ENCODE data around the gene ZYG11B. TPM values are rescaled to one million over a fixed set of nuclear protein-coding genes. Genes with fewer than 3 reads are reported as not detected.

The ZYG11B gene
- total and polyA plus RNA-seq, 2 of the 13 experiments (the other 11 are each of a cell fraction or from before 2014, with no cell fraction given): 6.9 to 17.9 TPM

DNA sequence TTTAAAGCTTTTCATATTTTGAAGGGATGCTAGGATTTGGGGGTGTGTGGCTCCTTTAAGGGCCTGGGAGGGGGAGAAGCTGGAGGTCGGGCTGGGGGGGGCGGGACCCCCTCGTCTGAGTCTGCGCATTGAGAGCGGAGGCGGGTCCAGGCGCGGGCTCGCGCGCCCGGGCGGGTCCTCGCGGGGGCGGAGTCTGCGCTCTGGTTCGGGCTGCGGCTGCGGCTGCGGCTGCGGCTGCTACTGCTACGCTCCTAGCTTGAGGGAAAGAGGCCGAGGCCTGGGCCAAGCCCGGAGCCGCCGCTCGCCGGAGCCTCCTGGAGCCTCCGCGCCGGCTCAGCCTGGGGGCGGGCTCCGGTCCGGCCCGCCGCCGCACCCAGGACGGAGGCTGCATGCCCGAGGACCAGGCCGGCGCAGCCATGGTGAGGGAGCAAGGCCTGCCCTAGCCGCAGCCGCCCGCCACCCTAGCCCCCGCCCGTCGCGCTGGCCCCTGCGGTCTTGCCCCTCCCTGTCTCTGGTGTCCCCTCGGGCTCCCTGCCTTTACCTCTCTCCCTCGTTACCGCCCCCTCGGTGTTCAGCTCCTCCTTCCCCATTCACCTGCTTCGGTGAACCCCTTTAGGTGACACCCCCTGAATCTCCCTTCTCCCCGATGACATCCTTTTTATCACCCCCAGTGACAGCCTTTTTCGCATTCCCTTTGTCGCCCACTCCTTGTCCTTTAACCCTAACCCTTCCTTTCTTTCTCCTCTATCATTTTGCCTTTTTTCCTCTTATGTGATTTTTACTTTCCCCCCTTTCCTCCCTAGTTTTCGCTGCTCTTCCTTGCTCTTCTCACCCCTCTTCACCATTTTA, at the start of gene ZYG11B (continued):
- no peak for TF ChIP-seq XRCC5 (optimal IDR thresholded peaks at IDR 0.05; ENCODE audit: low read length)
- TF ChIP-seq, protein P1, sequence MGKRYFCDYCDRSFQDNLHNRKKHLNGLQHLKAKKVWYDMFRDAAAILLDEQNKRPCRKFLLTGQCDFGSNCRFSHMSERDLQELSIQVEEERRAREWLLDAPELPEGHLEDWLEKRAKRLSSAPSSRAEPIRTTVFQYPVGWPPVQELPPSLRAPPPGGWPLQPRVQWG (CRISPR knock-in tag; IDR thresholded peaks at IDR 0.05; ENCODE audit: borderline replicate concordance, low read depth): no peak
- no peak for TF ChIP-seq SCMH1 (CRISPR knock-in tag; IDR thresholded peaks at IDR 0.05; ENCODE audit: borderline replicate concordance)
- TF ChIP-seq SRSF4 (IDR thresholded peaks at IDR 0.05; ENCODE audit: low read depth, low read length, poor library complexity, severe bottlenecking): no peak
- TF ChIP-seq MED8 (CRISPR knock-in tag; IDR thresholded peaks at IDR 0.05; ENCODE audit: insufficient replicate concordance): no peak
- TF ChIP-seq GABPA (IDR thresholded peaks at IDR 0.05; ENCODE audit: low read depth, low read length): no peak
- TF ChIP-seq GABPA (CRISPR knock-in tag; IDR thresholded peaks at IDR 0.05; ENCODE audit: low read depth): no peak
- TF ChIP-seq, protein P2, sequence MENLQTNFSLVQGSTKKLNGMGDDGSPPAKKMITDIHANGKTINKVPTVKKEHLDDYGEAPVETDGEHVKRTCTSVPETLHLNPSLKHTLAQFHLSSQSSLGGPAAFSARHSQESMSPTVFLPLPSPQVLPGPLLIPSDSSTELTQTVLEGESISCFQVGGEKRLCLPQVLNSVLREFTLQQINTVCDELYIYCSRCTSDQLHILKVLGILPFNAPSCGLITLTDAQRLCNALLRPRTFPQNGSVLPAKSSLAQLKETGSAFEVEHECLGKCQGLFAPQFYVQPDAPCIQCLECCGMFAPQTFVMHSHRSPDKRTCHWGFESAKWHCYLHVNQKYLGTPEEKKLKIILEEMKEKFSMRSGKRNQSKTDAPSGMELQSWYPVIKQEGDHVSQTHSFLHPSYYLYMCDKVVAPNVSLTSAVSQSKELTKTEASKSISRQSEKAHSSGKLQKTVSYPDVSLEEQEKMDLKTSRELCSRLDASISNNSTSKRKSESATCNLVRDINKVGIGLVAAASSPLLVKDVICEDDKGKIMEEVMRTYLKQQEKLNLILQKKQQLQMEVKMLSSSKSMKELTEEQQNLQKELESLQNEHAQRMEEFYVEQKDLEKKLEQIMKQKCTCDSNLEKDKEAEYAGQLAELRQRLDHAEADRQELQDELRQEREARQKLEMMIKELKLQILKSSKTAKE (CRISPR knock-in tag; IDR thresholded peaks at IDR 0.05; ENCODE audit: borderline replicate concordance): 0 out of 2 replicates have a peak, but pooled peaks have one; percentile 28
- TF ChIP-seq, protein P3, sequence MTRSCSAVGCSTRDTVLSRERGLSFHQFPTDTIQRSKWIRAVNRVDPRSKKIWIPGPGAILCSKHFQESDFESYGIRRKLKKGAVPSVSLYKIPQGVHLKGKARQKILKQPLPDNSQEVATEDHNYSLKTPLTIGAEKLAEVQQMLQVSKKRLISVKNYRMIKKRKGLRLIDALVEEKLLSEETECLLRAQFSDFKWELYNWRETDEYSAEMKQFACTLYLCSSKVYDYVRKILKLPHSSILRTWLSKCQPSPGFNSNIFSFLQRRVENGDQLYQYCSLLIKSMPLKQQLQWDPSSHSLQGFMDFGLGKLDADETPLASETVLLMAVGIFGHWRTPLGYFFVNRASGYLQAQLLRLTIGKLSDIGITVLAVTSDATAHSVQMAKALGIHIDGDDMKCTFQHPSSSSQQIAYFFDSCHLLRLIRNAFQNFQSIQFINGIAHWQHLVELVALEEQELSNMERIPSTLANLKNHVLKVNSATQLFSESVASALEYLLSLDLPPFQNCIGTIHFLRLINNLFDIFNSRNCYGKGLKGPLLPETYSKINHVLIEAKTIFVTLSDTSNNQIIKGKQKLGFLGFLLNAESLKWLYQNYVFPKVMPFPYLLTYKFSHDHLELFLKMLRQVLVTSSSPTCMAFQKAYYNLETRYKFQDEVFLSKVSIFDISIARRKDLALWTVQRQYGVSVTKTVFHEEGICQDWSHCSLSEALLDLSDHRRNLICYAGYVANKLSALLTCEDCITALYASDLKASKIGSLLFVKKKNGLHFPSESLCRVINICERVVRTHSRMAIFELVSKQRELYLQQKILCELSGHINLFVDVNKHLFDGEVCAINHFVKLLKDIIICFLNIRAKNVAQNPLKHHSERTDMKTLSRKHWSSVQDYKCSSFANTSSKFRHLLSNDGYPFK (CRISPR knock-in tag; IDR thresholded peaks at IDR 0.05; ENCODE audit: borderline replicate concordance): no peak
- no peak for TF ChIP-seq ZNF138 (CRISPR knock-in tag; IDR thresholded peaks at IDR 0.05; ENCODE audit: low read depth)
- no peak for TF ChIP-seq SOX5 (CRISPR knock-in tag; IDR thresholded peaks at IDR 0.05; ENCODE audit: borderline replicate concordance)
- TF ChIP-seq DNMT3B (CRISPR knock-in tag; conservative IDR thresholded peaks at IDR 0.05): no peak
- TF ChIP-seq NFE2 (CRISPR knock-in tag; IDR thresholded peaks at IDR 0.05): no peak
- TF ChIP-seq SP140L (CRISPR knock-in tag; IDR thresholded peaks at IDR 0.05; ENCODE audit: borderline replicate concordance): no peak
- peak; percentile 49 to 77; a peak in 3 of 4 replicates for TF ChIP-seq POLR2A (IDR thresholded peaks at IDR 0.05; ENCODE audit: insufficient read depth in 1 of 2, low read depth in 2 of 2, low read length in 2 of 2)
- TF ChIP-seq NRL (CRISPR knock-in tag; IDR thresholded peaks at IDR 0.05; ENCODE audit: borderline replicate concordance): no peak
- peak; percentile 50; the same call in 1 of the 2 replicates for TF ChIP-seq SP4 (CRISPR knock-in tag; IDR thresholded peaks at IDR 0.05)
- TF ChIP-seq ZNF207 (IDR thresholded peaks at IDR 0.05; ENCODE audit: borderline replicate concordance): no peak
- no peak for TF ChIP-seq ZKSCAN1 (IDR thresholded peaks at IDR 0.05; ENCODE audit: low read length)

Data from HepG2 (cell line).